GM21737 (cell line): ENCODE data around the gene P2RY6.
"Not testable (repeated sequence)": the region's sequence is repeated elsewhere in the genome, so short reads cannot be mapped to it uniquely, and the experiment has no call there.

ENCODE experiments used
- ATAC-seq: cut with Tn5 transposase; IDR thresholded peaks from one replicate; pipeline ENCODE4 v1.9.1; 2021; ENCODE audit warnings: mild to moderate bottlenecking, moderate library complexity; ENCODE audit not compliant: unreplicated experiment

Gene P2RY6, protein sequence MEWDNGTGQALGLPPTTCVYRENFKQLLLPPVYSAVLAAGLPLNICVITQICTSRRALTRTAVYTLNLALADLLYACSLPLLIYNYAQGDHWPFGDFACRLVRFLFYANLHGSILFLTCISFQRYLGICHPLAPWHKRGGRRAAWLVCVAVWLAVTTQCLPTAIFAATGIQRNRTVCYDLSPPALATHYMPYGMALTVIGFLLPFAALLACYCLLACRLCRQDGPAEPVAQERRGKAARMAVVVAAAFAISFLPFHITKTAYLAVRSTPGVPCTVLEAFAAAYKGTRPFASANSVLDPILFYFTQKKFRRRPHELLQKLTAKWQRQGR

DNA sequence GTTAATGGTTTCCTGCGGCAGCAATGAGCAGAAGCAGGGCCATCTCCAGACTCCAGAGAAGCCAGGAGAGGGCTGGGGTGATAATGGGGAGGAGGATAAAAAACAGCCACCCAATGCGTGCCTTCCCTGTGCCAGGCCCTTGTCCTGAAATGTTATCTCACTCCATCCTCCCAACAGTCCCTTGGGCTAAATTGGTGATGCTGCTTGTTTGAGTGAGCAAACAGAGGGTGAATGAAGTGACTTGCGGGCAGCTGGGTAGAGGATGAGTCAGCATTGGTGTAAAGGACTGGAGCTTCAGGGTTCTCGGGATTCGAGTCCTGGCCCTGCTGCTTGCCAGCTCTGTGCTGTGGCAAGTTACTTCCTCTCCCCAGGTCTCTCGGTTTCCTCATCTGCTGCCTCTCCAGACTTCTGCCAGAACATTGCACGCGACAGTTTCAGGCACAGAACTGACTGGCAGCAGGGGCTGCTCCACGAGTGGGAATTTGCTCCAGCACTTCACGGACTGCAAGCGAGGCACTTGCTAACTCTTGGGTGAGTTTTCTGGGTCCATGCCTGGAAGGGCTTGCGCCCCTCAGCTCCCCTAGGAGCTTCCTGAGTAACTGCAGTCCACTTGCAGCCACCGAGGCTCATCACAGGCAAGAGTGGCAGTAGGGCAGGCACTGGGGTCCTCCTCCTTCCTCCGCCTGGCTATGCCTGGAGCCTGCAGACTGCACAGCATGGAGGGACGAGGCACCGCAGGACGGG is at the start of gene P2RY6:
P2RY6 (plus strand) TSS at position 403 of the 744 bp plus-strand sequence. CDS start 24,181 bp downstream, outside the sequence.
- ATAC-seq: no peak

DNA sequence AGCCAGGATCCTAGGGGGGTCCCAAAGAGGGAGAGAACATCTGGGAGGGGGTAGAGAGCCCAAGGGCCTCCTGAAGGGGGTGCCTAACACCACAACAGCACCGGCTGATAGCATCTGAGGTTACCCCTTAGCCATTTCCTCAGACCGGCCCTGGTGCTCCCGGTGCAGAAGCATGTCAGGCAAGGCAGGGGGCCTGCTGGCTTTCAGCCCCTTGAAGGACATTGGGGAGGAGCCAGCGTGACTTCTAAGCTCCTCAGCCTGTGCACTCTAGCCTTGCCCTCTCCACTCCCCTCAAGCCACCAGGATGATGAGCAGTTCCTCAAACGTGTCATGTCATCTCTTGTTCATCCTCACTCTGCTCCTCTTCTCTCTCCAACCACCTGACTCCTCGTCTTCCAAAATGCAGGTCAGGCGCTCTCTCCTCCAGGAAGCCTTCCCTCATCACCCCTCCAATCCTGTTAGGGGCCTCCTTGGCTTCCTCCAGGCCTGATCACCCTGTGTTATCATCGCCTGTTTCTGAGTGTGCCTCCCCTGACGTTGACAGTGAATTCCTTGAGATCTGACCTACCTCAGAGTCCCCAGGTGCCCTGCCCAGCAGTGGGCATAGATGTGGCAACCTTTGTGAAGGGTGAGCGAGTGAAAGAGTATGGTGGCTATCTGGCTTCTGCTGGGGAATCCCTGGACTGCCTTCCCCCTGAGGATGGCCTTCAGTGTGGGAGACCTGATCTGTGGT is 48.0 kb upstream of the P2RY6 start:
- no peak for ATAC-seq

DNA sequence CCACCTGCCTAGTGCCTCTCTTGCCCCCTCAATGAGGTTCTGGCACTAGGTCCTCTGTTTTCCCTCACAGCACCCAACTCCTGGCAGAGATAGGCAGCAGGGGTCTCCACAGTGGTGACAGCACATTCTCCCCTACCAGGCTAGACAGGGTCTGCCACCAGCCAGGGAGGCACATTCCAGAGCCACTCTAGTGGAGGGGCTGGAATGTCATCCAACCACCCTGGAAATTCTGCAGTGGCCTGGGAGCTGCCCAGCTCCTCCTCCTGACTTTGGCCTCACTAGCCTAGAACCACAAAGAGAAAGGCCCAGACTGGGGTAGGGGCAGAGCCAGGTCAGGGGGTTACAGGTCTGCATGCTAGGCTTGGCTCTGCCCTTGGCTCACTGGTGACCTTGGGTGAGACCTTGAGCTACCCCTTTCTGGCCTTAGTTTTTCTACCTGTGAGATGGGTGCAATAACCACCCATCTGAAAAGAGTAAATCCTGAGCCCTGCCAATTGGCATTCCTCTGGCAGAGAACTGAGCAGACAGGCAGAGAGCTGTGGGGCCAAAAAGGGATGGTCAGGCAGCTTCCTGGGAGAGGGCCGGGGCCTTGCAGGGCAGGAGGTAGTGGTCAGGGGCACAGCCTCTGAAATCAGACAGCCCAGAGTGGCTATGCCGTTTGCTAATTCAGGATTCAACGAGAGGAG is 47.0 kb upstream of the P2RY6 start:
- no peak for ATAC-seq

DNA sequence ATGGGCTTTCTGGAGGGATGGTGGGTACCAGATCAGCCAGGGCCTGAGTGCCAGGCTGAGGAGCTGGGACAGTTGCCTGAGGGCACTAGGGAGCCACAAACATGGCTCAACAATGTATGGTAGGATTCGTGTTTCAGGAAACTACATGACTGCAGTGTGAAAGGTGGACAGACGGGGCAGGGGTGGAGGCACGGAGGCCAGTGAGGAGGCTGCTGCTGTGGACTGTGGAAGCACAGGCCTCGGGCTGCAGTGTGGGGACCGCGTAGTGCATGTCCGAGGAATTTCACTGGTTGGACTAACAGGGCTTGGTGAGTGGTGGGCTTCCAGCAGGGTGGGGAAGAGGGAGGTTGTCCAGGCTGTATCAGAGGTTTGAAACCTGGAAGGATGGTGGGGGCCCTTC is 46.3 kb upstream of the P2RY6 start:
- ATAC-seq: no peak

DNA sequence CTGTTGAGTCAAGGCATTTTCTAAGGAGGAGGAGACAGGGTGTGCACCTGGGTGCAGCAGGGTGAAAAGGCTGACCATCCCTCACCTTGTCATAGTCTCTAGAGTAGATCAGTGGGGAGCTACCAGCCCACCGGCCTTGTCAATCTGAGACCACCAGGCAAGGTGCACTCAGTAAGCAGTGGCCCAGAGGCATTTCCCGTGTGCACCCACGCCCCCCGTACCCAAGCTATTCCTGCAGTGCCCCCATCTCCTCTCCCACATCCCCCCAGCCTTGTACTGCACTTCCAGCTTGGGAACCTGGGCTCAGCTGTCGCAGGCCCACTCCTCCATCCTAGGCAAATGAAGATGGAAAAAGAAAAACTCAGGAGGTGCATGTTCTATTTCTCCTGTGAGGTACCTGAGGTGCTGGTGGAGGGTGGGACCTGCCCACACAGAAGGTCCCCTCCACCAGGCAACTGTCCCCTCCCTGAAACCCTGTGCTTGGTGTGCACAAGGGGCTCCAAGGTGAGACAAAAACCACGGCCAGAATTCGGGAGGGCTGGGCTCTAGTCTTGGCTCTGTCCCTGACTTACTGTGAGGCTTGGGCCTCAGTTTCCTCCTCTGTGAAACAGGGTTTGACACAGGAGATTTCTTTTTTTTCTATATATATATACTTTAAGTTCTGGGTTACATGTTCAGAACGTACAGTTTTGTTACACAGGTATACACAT is 45.7 kb upstream of the P2RY6 start:
- ATAC-seq: no peak

DNA sequence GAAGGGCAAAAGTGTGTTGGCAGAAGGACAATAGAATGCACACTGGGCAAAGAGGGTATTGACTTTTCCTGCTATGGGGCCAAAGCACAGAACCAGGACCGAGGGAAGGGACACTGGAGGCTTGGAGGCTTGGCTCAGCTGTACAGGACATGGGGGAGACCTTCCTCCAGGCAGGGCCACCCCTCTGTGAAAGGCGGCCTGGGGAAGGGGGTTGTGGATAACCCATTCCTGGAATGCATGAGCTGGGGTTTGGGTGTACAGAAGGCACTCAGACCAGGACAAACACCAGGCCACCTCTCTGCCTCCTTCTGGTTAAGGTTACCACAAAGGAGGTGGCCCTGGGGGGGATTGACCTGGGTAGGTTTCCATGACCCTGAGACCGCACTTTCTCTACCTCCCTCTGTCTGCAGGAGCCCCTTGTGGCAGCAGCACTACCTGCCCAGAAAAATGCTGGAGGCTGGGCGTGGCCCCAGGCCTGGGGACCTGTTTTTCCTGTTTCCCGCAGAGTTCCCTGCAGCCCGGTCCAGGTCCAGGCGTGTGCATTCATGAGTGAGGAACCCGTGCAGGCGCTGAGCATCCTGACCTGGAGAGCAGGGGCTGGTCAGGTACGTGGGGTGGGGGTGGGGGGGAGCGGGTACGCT is 44.4 kb upstream of the P2RY6 start:
- no peak for ATAC-seq

DNA sequence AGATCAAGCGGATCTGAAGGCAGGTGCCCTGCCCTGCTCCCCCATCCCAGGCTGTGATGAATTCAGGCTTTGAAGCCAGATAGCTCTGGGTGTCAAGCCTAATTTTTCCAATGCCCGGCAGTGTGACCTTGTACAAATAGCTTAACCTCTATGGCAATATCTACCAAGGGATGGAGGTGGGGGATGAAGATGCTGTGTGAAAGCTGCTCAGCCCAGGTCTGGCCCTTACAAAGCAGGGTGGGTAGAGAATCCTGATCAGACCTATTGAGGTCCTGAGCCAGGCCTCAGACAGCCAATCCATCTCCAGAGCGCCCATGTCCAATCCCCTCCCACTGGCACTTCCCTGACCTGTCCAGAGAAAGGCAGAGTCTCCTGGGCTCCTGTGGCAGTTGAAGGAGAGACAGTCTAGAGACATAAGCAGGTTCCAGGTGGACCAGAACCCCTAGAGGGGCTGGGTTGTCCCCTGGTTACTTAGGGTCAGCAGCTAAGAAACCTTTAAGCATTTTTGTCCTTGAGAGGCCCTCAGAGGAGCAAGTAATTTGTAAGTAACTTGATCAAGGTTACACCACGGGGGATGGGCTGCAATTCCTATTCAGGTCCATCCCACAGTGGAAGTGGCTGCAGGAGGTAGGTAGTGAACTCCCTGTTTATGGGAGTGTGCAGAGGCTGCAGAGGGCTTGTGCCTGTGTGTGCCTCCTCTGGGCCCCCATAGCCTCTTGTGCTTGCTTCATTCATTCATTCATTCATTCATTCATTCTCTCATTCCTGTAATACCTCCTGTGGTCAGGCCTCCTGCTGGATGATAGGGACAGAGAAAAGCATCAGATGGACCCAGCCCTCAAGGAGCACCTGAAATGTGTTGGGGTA is 43.6 kb upstream of the P2RY6 start:
- no peak for ATAC-seq

DNA sequence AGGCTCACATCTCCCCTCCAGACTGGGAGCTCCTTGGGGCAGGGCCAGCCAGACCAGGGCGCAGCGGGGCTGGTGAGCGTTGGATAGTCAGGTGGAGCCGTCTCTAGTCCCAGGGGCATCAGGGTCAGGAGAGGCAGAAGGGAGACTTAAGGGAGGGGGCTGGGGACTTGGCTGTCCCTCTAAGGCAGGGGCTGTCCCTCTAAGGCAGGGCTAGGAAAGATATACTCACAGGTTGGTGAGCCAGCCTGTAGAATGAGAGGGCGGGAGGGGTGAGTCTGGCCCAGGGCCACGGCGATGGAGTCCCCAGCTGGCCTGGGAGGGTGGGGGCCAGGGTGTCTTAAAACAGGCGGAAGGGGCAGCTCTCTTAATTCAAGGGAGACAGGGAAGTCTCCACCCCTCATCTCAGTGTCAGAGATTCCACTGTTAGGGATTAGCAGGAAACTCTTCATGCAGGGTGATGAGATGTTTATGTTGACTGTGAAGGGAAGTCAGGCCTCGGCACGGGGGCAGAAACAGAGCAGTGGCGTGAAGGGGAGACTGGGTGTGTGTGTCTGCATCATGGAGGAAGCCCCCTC is 42.7 kb upstream of the P2RY6 start:
- no peak for ATAC-seq

DNA sequence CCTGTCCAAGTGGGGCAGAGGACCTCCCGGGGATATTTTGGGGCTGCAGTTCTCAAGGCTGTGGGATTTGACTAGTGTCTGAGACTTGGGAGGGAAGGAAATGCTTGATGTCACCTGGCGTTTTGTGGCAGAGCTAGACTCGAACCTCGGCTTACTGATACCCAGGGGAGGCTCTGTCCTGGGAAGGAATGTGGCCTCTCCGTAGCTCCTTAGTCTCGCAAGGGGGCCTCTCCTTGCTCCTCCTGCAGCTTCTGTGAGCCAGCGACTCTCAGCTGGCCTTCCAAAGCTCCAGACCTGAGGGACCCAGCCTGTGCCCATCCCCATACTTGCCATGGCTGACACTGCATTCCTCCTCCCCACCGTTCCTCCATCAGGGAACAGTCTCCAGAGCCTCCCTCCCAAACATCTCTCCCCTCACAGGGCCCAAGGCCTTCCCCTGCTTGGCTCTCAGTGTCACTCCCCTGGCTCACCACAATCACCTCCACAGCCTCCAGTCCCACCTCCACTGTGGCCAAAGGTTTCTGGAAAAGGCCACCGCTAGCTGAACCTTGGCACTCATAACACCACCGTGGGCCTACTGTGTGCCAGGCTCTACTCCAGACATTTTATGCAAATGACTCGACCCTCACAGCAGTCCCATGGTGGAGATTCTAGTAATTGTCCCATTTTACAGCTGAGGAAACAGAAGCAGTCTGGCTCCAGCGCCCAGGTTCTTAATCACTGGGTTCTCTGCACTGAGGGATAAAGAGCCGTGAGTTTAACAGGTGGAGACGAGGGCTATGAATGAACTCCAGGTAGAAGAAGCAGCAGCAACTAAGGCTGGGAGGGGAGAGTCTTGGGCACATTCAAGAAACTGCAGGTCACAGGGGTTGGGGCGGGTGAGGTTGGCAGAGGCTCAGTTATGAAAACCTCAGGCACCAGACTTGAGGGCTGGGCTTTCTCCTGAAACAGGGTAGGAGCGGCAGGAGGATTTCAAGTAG is 42.0 kb upstream of the P2RY6 start:
- no peak for ATAC-seq

DNA sequence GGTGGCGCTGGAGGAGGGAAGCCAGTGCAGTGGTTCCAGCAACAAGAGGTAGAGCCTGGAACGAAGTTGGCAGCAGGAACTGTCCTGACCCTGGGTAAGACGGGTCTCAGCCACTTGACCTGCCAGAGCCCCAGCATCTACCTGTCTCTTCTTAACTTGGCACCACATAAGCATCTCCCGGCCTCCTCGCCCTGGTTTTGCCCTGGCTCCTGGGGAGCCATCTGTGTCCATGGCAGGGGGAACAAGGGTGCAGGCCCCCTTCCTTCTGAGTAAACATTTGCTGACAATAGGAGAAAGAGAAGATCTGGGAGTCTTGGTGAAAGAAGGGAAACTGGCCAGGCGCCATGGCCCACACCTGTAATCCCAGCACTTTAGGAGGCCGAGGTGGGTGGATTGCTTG is 41.2 kb upstream of the P2RY6 start:
- no peak for ATAC-seq

DNA sequence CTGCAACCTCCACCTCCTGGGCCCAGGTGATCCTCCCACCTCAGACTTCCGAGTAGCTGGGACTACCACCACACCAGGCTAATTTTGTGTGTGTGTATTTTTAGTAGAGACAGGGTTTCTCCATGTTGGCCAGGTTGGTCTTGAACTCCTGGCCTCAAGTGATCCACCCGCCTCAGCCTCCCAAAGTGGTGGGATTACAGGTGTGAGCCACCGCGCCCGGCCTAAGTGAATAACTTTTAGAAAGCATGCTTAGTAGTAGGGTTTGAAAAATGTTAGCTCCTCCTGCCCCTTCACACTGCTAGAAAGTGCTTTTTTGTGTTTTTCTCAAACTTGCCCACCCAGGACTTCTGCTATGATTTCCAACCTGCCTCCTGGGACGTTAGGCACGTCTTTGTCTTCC is 39.7 kb upstream of the P2RY6 start:
- ATAC-seq: not testable (repeated sequence)

DNA sequence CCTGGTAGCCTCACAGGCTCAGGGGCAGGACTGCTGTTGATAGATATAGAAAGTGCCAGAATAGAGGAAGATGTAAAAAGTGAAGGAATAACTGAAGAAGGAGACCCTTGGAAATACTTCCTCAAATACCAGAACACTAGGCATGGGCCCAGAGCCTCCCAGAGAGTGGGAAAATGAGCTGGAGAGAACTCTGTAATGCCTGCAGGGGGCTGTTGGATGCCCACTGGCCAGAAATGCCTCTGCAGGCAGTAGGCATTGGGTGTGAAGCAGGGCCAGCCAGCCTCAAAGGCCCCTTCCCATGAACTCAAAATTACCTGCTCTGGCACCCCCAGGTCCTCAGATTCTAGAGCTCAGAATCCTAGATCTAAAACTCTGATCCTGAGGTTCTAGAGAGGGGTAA is 38.9 kb upstream of the P2RY6 start:
- ATAC-seq: no peak

DNA sequence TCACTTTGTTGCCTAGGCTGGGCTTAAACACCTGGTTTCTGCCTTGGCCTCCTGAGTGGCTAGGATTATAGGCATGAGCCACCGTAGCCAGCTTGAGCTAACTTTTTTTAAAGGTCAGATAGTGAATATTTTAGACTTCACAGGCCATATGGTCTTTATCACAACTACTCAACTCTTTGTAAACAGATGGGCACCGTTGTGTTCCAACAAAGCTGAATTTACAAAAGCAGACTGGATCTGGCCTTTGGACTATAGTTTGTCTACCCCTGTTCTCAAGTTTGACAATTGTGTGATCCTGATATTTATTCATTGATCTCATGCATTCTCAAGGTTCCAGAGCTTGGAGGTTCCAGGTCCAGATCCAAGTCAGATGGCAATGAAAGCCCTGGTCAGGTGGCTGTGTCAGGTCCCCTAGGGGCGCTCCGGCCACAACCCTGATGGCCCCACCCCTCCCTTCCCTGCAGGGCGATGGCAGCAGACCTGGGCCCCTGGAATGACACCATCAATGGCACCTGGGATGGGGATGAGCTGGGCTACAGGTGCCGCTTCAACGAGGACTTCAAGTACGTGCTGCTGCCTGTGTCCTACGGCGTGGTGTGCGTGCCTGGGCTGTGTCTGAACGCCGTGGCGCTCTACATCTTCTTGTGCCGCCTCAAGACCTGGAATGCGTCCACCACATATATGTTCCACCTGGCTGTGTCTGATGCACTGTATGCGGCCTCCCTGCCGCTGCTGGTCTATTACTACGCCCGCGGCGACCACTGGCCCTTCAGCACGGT is 38.3 kb upstream of the P2RY6 start:
- ATAC-seq: no peak

DNA sequence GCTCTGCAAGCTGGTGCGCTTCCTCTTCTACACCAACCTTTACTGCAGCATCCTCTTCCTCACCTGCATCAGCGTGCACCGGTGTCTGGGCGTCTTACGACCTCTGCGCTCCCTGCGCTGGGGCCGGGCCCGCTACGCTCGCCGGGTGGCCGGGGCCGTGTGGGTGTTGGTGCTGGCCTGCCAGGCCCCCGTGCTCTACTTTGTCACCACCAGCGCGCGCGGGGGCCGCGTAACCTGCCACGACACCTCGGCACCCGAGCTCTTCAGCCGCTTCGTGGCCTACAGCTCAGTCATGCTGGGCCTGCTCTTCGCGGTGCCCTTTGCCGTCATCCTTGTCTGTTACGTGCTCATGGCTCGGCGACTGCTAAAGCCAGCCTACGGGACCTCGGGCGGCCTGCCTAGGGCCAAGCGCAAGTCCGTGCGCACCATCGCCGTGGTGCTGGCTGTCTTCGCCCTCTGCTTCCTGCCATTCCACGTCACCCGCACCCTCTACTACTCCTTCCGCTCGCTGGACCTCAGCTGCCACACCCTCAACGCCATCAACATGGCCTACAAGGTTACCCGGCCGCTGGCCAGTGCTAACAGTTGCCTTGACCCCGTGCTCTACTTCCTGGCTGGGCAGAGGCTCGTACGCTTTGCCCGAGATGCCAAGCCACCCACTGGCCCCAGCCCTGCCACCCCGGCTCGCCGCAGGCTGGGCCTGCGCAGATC is 37.5 kb upstream of the P2RY6 start:
- ATAC-seq: no peak

DNA sequence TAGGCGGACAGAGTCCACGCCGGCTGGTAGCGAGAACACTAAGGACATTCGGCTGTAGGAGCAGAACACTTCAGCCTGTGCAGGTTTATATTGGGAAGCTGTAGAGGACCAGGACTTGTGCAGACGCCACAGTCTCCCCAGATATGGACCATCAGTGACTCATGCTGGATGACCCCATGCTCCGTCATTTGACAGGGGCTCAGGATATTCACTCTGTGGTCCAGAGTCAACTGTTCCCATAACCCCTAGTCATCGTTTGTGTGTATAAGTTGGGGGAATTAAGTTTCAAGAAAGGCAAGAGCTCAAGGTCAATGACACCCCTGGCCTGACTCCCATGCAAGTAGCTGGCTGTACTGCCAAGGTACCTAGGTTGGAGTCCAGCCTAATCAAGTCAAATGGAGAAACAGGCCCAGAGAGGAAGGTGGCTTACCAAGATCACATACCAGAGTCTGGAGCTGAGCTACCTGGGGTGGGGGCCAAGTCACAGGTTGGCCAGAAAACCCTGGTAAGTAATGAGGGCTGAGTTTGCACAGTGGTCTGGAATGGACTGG is 36.8 kb upstream of the P2RY6 start:
- no peak for ATAC-seq

DNA sequence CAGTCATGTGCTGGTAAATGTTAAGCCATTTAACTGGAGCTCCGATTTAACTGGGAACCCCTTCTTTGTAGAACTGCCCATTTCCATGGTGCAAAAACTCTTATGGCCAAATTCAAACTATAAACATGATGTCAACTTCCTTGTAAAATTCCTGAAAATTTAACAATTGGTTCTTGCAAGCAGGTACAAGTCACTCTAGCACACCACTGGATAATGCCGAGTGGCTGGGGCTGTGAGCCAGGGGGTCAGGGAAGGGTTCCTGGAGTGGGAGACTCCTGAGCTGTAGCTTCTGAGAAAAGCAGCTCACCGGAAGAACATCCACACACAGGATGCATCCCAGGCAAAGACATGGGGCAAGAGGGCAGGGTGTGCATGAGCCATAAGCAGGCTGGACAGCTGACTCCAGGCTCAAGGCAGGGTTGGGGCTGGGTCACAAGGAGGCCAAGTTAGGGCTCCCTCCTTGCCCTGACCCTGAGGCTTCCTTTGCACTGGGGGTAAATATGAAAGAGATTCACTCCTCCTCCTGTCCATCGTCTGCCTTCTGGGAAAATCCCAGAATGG is 35.9 kb upstream of the P2RY6 start:
- ATAC-seq: no peak
